Suprapubic skin (tissue), 4 donors: ENCODE results near the gene CMSS1.

Experiments used
- EP300 ChIP-seq: sonication (generic); formaldehyde crosslinking; IDR thresholded peaks from one replicate; pipeline ENCODE4 v1.6.1; 2017; ENCODE audit warnings: antibody characterized with exemption
- POLR2A ChIP-seq, 2 donors: fragments of 450-650 bp; IDR thresholded peaks; one replicate each; pipeline ENCODE4 v1.6.1; 2017; ENCODE audit warnings: antibody characterized with exemption in 2 of 2, mild to moderate bottlenecking in 2 of 2, moderate library complexity in 2 of 2
- POLR2AphosphoS5 ChIP-seq, 3 donors: sonication (generic); formaldehyde crosslinking; IDR thresholded peaks; one replicate each; pipeline ENCODE4 v1.6.1; 2017; ENCODE audit warnings: antibody characterized with exemption in 3 of 3
- TF ChIP-seq, protein P1 (sequence below), 2 donors: fragments of 200-600 bp in 1 of 2; fragments of 450-650 bp in 1 of 2; sonication (generic) in 1 of 2; IDR thresholded peaks; one replicate each; pipeline ENCODE4 v1.5.1; 2016 to 2019; ENCODE audit warnings: antibody characterized with exemption in 2 of 2, mild to moderate bottlenecking in 1 of 2, moderate library complexity in 1 of 2

DNA sequence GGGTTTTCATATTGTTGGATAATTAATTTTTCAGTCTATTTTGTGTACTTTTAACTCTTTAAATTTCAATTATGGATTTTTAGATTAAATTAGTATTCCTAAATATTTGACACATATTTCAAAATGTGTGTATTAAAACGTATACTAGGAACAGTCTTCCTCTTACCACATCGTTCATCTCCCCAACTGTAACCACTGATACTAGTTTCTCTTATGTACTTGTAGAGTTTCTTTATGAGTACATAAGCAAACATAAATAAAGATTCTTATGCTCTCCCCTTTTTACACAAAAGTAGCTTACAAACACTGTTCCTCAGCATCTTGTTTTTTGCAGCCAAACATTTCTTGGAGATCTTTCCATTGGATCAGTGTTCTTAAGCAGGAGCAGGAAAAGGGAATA is 45.9 kb downstream of the CMSS1 start:
- TF ChIP-seq, protein P1, sequence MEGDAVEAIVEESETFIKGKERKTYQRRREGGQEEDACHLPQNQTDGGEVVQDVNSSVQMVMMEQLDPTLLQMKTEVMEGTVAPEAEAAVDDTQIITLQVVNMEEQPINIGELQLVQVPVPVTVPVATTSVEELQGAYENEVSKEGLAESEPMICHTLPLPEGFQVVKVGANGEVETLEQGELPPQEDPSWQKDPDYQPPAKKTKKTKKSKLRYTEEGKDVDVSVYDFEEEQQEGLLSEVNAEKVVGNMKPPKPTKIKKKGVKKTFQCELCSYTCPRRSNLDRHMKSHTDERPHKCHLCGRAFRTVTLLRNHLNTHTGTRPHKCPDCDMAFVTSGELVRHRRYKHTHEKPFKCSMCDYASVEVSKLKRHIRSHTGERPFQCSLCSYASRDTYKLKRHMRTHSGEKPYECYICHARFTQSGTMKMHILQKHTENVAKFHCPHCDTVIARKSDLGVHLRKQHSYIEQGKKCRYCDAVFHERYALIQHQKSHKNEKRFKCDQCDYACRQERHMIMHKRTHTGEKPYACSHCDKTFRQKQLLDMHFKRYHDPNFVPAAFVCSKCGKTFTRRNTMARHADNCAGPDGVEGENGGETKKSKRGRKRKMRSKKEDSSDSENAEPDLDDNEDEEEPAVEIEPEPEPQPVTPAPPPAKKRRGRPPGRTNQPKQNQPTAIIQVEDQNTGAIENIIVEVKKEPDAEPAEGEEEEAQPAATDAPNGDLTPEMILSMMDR (IDR thresholded peaks at IDR 0.05) = no peak
- no peak for TF ChIP-seq POLR2A (IDR thresholded peaks at IDR 0.05)
- no peak for TF ChIP-seq POLR2AphosphoS5 (IDR thresholded peaks at IDR 0.05)
- TF ChIP-seq EP300 = no peak
